Lung (tissue), 12 donors: ENCODE data around the gene GIPC1. TPM values are rescaled to one million over a fixed set of nuclear protein-coding genes. Genes with fewer than 3 reads are reported as not detected.

ENCODE experiments used
- ATAC-seq: fragments of 200-7000 bp; cut with Tn5 transposase; one replicate; pipeline ENCODE4 v1.9.1; 2020; ENCODE audit warnings: moderate number of reproducible peaks; ENCODE audit not compliant: insufficient read depth, low FRiP score
- DNase-seq, 3 donors: peaks; one replicate each; pipeline ENCODE4 v3.0.0-alpha.2; 2013 to 2017
- H3K27ac ChIP-seq, 2 donors: one replicate each; pipeline ENCODE4 v1.5.1; 2013; ENCODE audit warnings: mild to moderate bottlenecking in 2 of 2, moderate library complexity in 2 of 2, control low read depth in 1 of 2, inconsistent platforms in 1 of 2, low read depth in 1 of 2, low read length in 1 of 2
- H3K27me3 ChIP-seq, 3 donors: one replicate each; pipeline ENCODE4 v1.5.1; 2013; ENCODE audit warnings: low read length in 2 of 3; ENCODE audit not compliant: control insufficient read depth in 3 of 3, insufficient read depth in 3 of 3
- H3K36me3 ChIP-seq, 4 donors: one replicate each; pipeline ENCODE4 v1.5.1; 2013; ENCODE audit warnings: low read length in 4 of 4, mild to moderate bottlenecking in 1 of 4, moderate library complexity in 1 of 4; ENCODE audit not compliant: control insufficient read depth in 4 of 4, insufficient read depth in 4 of 4
- H3K4me1 ChIP-seq, 5 donors: one replicate each; pipeline ENCODE4 v1.5.1; 2013; ENCODE audit warnings: low read length in 5 of 5, mild to moderate bottlenecking in 2 of 5, moderate library complexity in 1 of 5; ENCODE audit not compliant: control insufficient read depth in 5 of 5, insufficient read depth in 5 of 5
- H3K4me3 ChIP-seq: one replicate; pipeline ENCODE4 v1.5.1; 2013; ENCODE audit warnings: mild to moderate bottlenecking, control low read depth, moderate library complexity
- H3K9ac ChIP-seq, 2 donors: one replicate each; pipeline ENCODE4 v1.5.1; 2013; ENCODE audit warnings: low read length in 2 of 2, control low read depth in 1 of 2; ENCODE audit not compliant: insufficient read depth in 1 of 2
- H3K9me3 ChIP-seq, 4 donors: one replicate each; pipeline ENCODE4 v1.5.1; 2013; ENCODE audit warnings: low read length in 3 of 4, mild to moderate bottlenecking in 1 of 4, moderate library complexity in 1 of 4; ENCODE audit not compliant: control insufficient read depth in 4 of 4, insufficient read depth in 3 of 4
- CTCF ChIP-seq: IDR thresholded peaks from 2 replicates; pipeline ENCODE4 v1.5.1; 2012; ENCODE audit warnings: mild to moderate bottlenecking; ENCODE audit errors: control extremely low read depth, extremely low read depth
- WGBS, 2 donors: extraction: QIAGEN DNeasy Blood & Tissue Kit; methylation state at CpG; one replicate each; pipeline ENCODE4 v1.1.7; 2013; 5-methylcytosine and 5-hydroxymethylcytosine counted together
- polyA plus RNA-seq, 2 donors: library from polyadenylated mRNA; stranded (reverse); fragments of 200-250 nt; gene quantifications; one replicate each; pipeline ENCODE4 v1.2.1, GENCODE V29; 2013
- total RNA-seq, 2 donors: library from RNA; depleted of rRNA in 1 of 2; stranded (reverse); fragments of >200 nt in 1 of 2; gene quantifications; one replicate each; pipeline ENCODE4 v1.2.1, GENCODE V29; 2014 to 2021
- donor health status: control.
- donor health status: control.
- donor health status: Bipolar disorder and iron deficiency.
- donor health status: healthy.
- donor health status: DM: yes; HTN: yes; CAD: no.

Gene GIPC1
- total and polyA plus RNA-seq, 4 donors: 94.9 to 156 (median 131) TPM

- H3K27ac ChIP-seq: no peak overlapping the region
- DNase-seq (peak in 2 of 3 donors; percentile 6 to 35), ATAC-seq (no peak)
- no peak for TF ChIP-seq CTCF
- no peak overlapping the region for H3K4me3 ChIP-seq
- H3K27me3 ChIP-seq: no peaks in the 10 kb centered on the region
- no peaks in the 10 kb centered on the region for H3K9me3 ChIP-seq
- WGBS, 2 donors: 85 to 88% methylated on average over 29 to 30 of the region's 30 CpGs
- peaks cover 20 to 59% (median 33%) of the 10 kb centered on the region in 4 donors for H3K36me3 ChIP-seq
- H3K9ac ChIP-seq: no peak overlapping the region
- H3K4me1 ChIP-seq: no peaks in the 10 kb centered on the region
These were observed 45.6 kb downstream of the GIPC1 start for GRCh38 chr19:14450168-14450874.

GRCh38 chr19:14449321-14449720 is 46.6 kb downstream of the GIPC1 start:
- H3K27me3 ChIP-seq: no peaks in the 10 kb centered on the region
- ATAC-seq: no peak
- H3K4me3 ChIP-seq: no peak overlapping the region
- 84 to 90% methylated on average over 6 of the region's 6 CpGs for WGBS, 2 donors
- H3K9me3 ChIP-seq: no peaks in the 10 kb centered on the region
- no peak overlapping the region for H3K27ac ChIP-seq
- DNase-seq: no peak
- no peaks in the 10 kb centered on the region for H3K4me1 ChIP-seq
- H3K9ac ChIP-seq: no peak overlapping the region
- peaks cover 29 to 63% (median 36%) of the 10 kb centered on the region in 4 donors for H3K36me3 ChIP-seq
- TF ChIP-seq CTCF: no peak

GRCh38 chr19:14446336-14447036 is 49.4 kb downstream of the GIPC1 start:
- ATAC-seq: no peak
- no peak for DNase-seq
- 98 to 99% methylated on average over 10 of the region's 10 CpGs for WGBS, 2 donors
- Histone ChIP-seq H3K9me3 (no peaks in the 10 kb centered on the region), H3K4me3 (no peak overlapping the region), H3K4me1 (no peaks in the 10 kb centered on the region), H3K9ac (no peak overlapping the region), H3K27me3 (no peaks in the 10 kb centered on the region), H3K36me3 (peaks cover 38 to 73% (median 53%) of the 10 kb centered on the region in 4 donors), H3K27ac (no peak overlapping the region)
- TF ChIP-seq CTCF: no peak
